Measurements from ENCODE around the gene CGB3.
A peak's percentile ranks its signal among the peaks of the same experiment; 100 is the strongest.
"Not testable (repeated sequence)": the region's sequence is repeated elsewhere in the genome, so short reads cannot be mapped to it uniquely, and the experiment has no call there.

The CGB3 gene

GRCh38 chr19:49020931-49021895 is 2.9 kb downstream of the CGB3 start:
- peaks cover 3% of the 10 kb centered on the region; the same call in 1 of the 2 replicates for H3K36me3 ChIP-seq (ENCODE audit: insufficient read depth, low read length)
- no peak overlapping the region for H3K9ac ChIP-seq (ENCODE audit: low read depth, low read length)
- peaks cover 27% of the 10 kb centered on the region for H3K27me3 ChIP-seq (ENCODE audit: insufficient read depth, low read length)
- H3K27ac ChIP-seq (ENCODE audit: low read depth, low read length), result no peak overlapping the region
- no peak overlapping the region for H3K4me3 ChIP-seq (ENCODE audit: low read length)
- WGBS, result 71% methylated on average over 16 of the region's 16 CpGs
- H3K4me1 ChIP-seq (ENCODE audit: insufficient read depth, low read length), result peaks cover 10% of the 10 kb centered on the region; the same call in 1 of the 2 replicates
- no peaks in the 10 kb centered on the region for H3K9me3 ChIP-seq (ENCODE audit: insufficient read depth, low read depth, low read length)

- peaks cover 11% of the 10 kb centered on the region for H3K36me3 ChIP-seq (ENCODE audit: insufficient read depth, low read length)
- H3K4me3 ChIP-seq (ENCODE audit: low read length), result no peak overlapping the region
- no peaks in the 10 kb centered on the region for H3K9me3 ChIP-seq (ENCODE audit: insufficient read depth, low read depth, low read length)
- no peak overlapping the region for H3K27ac ChIP-seq (ENCODE audit: low read depth, low read length)
- peaks cover 10% of the 10 kb centered on the region; the same call in 1 of the 2 replicates for H3K4me1 ChIP-seq (ENCODE audit: insufficient read depth, low read length)
- 90% methylated on average over 11 of the region's 11 CpGs for WGBS
- no peak overlapping the region for H3K9ac ChIP-seq (ENCODE audit: low read depth, low read length)
- peaks cover 27% of the 10 kb centered on the region for H3K27me3 ChIP-seq (ENCODE audit: insufficient read depth, low read length)
Measured at GRCh38 chr19:49020342-49020741, 3.8 kb downstream of the CGB3 start.

GRCh38 chr19:49019242-49019932 is 4.7 kb downstream of the CGB3 start:
- Histone ChIP-seq H3K9ac (ENCODE audit: low read depth, low read length) (no peak overlapping the region), H3K27ac (ENCODE audit: low read depth, low read length) (no peak overlapping the region), H3K36me3 (ENCODE audit: insufficient read depth, low read length) (peaks cover 20% of the 10 kb centered on the region), H3K4me1 (ENCODE audit: insufficient read depth, low read length) (peaks cover 10% of the 10 kb centered on the region; the same call in 1 of the 2 replicates), H3K27me3 (ENCODE audit: insufficient read depth, low read length) (peaks cover 27% of the 10 kb centered on the region), H3K9me3 (ENCODE audit: insufficient read depth, low read depth, low read length) (no peaks in the 10 kb centered on the region), H3K4me3 (ENCODE audit: low read length) (peak overlapping the region; percentile 34; the same call in 1 of the 2 replicates)
- 76% methylated on average over 41 of the region's 41 CpGs for WGBS

- Histone ChIP-seq H3K4me1 (ENCODE audit: insufficient read depth, low read length) (peaks cover 10% of the 10 kb centered on the region; the same call in 1 of the 2 replicates), H3K27me3 (ENCODE audit: insufficient read depth, low read length) (peaks cover 27% of the 10 kb centered on the region), H3K4me3 (ENCODE audit: low read length) (peak overlapping the region; percentile 51), H3K36me3 (ENCODE audit: insufficient read depth, low read length) (peaks cover 27% of the 10 kb centered on the region)
- H3K9ac ChIP-seq (ENCODE audit: low read depth, low read length); H3K9me3 ChIP-seq (ENCODE audit: insufficient read depth, low read depth, low read length); H3K27ac ChIP-seq (ENCODE audit: low read depth, low read length): not testable (repeated sequence)
- 48% methylated on average over 48 of the region's 50 CpGs for WGBS
Measured at GRCh38 chr19:49018388-49019241, 5.5 kb downstream of the CGB3 start.

- peaks cover 31% of the 10 kb centered on the region for H3K36me3 ChIP-seq (ENCODE audit: insufficient read depth, low read length)
- 2% methylated on average over 59 of the region's 62 CpGs for WGBS
- H3K27me3 ChIP-seq (ENCODE audit: insufficient read depth, low read length), result peaks cover 27% of the 10 kb centered on the region
- peak overlapping the region; percentile 51 for H3K4me3 ChIP-seq (ENCODE audit: low read length)
- H3K9me3 ChIP-seq (ENCODE audit: insufficient read depth, low read depth, low read length), result no peaks in the 10 kb centered on the region
- H3K4me1 ChIP-seq (ENCODE audit: insufficient read depth, low read length), result peaks cover 10% of the 10 kb centered on the region; the same call in 1 of the 2 replicates
- 0 out of 2 replicates have a peak overlapping the region, but pooled peaks have one; percentile 17 for H3K9ac ChIP-seq (ENCODE audit: low read depth, low read length)
- H3K27ac ChIP-seq (ENCODE audit: low read depth, low read length), result no peak overlapping the region
Measured at GRCh38 chr19:49017666-49018351, 6.3 kb downstream of the CGB3 start.

GRCh38 chr19:49017041-49017665 is 7.0 kb downstream of the CGB3 start, which contains the start of gene LHB:
TSS of gene LHB (minus strand) at chr19:49017091. CDS start at chr19:49017081, 10 bp downstream.
- Histone ChIP-seq H3K27ac (ENCODE audit: low read depth, low read length) (no peak within 1 kb of the TSS), H3K9me3 (ENCODE audit: insufficient read depth, low read depth, low read length) (no peaks in the 10 kb centered on the region), H3K9ac (ENCODE audit: low read depth, low read length) (0 out of 2 replicates have a peak within 1 kb of the TSS, but pooled peaks have one; percentile 17), H3K36me3 (ENCODE audit: insufficient read depth, low read length) (peaks cover 36% of the 10 kb centered on the region), H3K27me3 (ENCODE audit: insufficient read depth, low read length) (peaks cover 27% of the 10 kb centered on the region), H3K4me1 (ENCODE audit: insufficient read depth, low read length) (peaks cover 10% of the 10 kb centered on the region; the same call in 1 of the 2 replicates), H3K4me3 (ENCODE audit: low read length) (peak within 1 kb of the TSS; percentile 51)
- WGBS, result 75% methylated on average over 16 of the region's 17 CpGs

GRCh38 chr19:49016067-49016839 is 7.9 kb downstream of the CGB3 start:
- 94% methylated on average over 24 of the region's 29 CpGs for WGBS
- H3K9ac ChIP-seq (ENCODE audit: low read depth, low read length), result no peak overlapping the region

GRCh38 chr19:49014870-49015255 is 9.3 kb downstream of the CGB3 start:
- Histone ChIP-seq H3K9me3 (ENCODE audit: insufficient read depth, low read depth, low read length) (no peaks in the 10 kb centered on the region), H3K9ac (ENCODE audit: low read depth, low read length) (no peak overlapping the region), H3K4me3 (ENCODE audit: low read length) (no peak overlapping the region), H3K4me1 (ENCODE audit: insufficient read depth, low read length) (peaks cover 5% of the 10 kb centered on the region; the same call in 1 of the 2 replicates), H3K27ac (ENCODE audit: low read depth, low read length) (no peak overlapping the region), H3K36me3 (ENCODE audit: insufficient read depth, low read length) (peaks cover 57% of the 10 kb centered on the region), H3K27me3 (ENCODE audit: insufficient read depth, low read length) (peaks cover 20% of the 10 kb centered on the region)
- WGBS, result 93% methylated on average over 18 of the region's 18 CpGs

More at GRCh38 chr19:49016067-49016839, 7.9 kb downstream of the CGB3 start:
- H3K36me3 ChIP-seq (ENCODE audit: insufficient read depth, low read length), result peaks cover 45% of the 10 kb centered on the region
- peaks cover 10% of the 10 kb centered on the region; the same call in 1 of the 2 replicates for H3K4me1 ChIP-seq (ENCODE audit: insufficient read depth, low read length)
- no peak overlapping the region for H3K4me3 ChIP-seq (ENCODE audit: low read length)
- no peaks in the 10 kb centered on the region for H3K9me3 ChIP-seq (ENCODE audit: insufficient read depth, low read depth, low read length)
- no peak overlapping the region for H3K27ac ChIP-seq (ENCODE audit: low read depth, low read length)
- peaks cover 27% of the 10 kb centered on the region for H3K27me3 ChIP-seq (ENCODE audit: insufficient read depth, low read length)

- H3K36me3 ChIP-seq (ENCODE audit: insufficient read depth, low read length), result peaks cover 62% of the 10 kb centered on the region
- WGBS, result 94% methylated on average over 32 of the region's 32 CpGs
- no peak overlapping the region for H3K9ac ChIP-seq (ENCODE audit: low read depth, low read length)
Measured at GRCh38 chr19:49014123-49014869, 9.8 kb downstream of the CGB3 start.

More at GRCh38 chr19:49014123-49014869, 9.8 kb downstream of the CGB3 start:
- H3K4me1 ChIP-seq (ENCODE audit: insufficient read depth, low read length), result peaks cover 5% of the 10 kb centered on the region; the same call in 1 of the 2 replicates
- H3K4me3 ChIP-seq (ENCODE audit: low read length), result no peak overlapping the region
- H3K9me3 ChIP-seq (ENCODE audit: insufficient read depth, low read depth, low read length), result no peaks in the 10 kb centered on the region
- peaks cover 19% of the 10 kb centered on the region for H3K27me3 ChIP-seq (ENCODE audit: insufficient read depth, low read length)
- H3K27ac ChIP-seq (ENCODE audit: low read depth, low read length), result no peak overlapping the region

Measured in HUES64 (cell line).